Limb (tissue), 2 donors: ENCODE measurements around the gene CACUL1.
A peak's percentile ranks its signal among the peaks of the same experiment; 100 is the strongest.

Experiments
- DNase-seq, 2 donors: peaks; one replicate each; pipeline ENCODE4 v3.0.0-alpha.2; 2016; ENCODE audit errors: extremely low spot score in 2 of 2

The CACUL1 gene

GRCh38 chr10:118638680-118639079 lies 116.1 kb downstream of the CACUL1 start:
- no peak for DNase-seq

- no peak for DNase-seq
These were observed 118.9 kb downstream of the CACUL1 start for GRCh38 chr10:118635674-118636402.

GRCh38 chr10:118633786-118634185 lies 121.0 kb downstream of the CACUL1 start:
- no peak for DNase-seq

GRCh38 chr10:118629211-118629610 lies 125.6 kb downstream of the CACUL1 start:
- peak in 1 of 2 donors; percentile 7 for DNase-seq

GRCh38 chr10:118628397-118628796 lies 126.4 kb downstream of the CACUL1 start:
- DNase-seq = no peak

- no peak for DNase-seq
These were observed 127.8 kb downstream of the CACUL1 start for GRCh38 chr10:118626953-118627352.
